Trophoblast cell (in vitro differentiated cells and primary cell): ENCODE measurements around the gene FUBP3.

Experiments
- DNase-seq, 2 donors: peaks; one replicate each; pipeline ENCODE4 v3.0.0-alpha.2; 2016
- H2AFZ ChIP-seq: 2 replicates; pipeline ENCODE4 v1.6.1; 2013; ENCODE audit warnings: low read length, moderate library complexity, mild to moderate bottlenecking; ENCODE audit not compliant: insufficient read depth, poor library complexity
- H2AK5ac ChIP-seq: 2 replicates; pipeline ENCODE4 v1.6.1; 2013; ENCODE audit warnings: mild to moderate bottlenecking, low read length
- H2BK120ac ChIP-seq: 2 replicates; pipeline ENCODE4 v1.6.1; 2013; ENCODE audit warnings: low read length, mild to moderate bottlenecking, moderate library complexity; ENCODE audit not compliant: insufficient read depth, poor library complexity
- H2BK12ac ChIP-seq: 2 replicates; pipeline ENCODE4 v1.6.1; 2013; ENCODE audit warnings: mild to moderate bottlenecking, low read length, moderate library complexity
- H2BK5ac ChIP-seq: 2 replicates; pipeline ENCODE4 v1.6.1; 2013; ENCODE audit warnings: low read length, low read depth, moderate library complexity, mild to moderate bottlenecking; ENCODE audit not compliant: poor library complexity
- H3K14ac ChIP-seq: 2 replicates; pipeline ENCODE4 v1.6.1; 2013; ENCODE audit warnings: mild to moderate bottlenecking, low read length
- H3K18ac ChIP-seq: 2 replicates; pipeline ENCODE4 v1.6.1; 2013; ENCODE audit warnings: mild to moderate bottlenecking, low read length
- H3K23ac ChIP-seq: 2 replicates; pipeline ENCODE4 v1.6.1; 2013; ENCODE audit warnings: low read length
- H3K27ac ChIP-seq: 2 replicates; pipeline ENCODE4 v1.5.1; 2013; ENCODE audit warnings: low read depth, mild to moderate bottlenecking, inconsistent platforms, low read length, moderate library complexity
- H3K27me3 ChIP-seq: 2 replicates; pipeline ENCODE4 v1.6.1; 2013; ENCODE audit warnings: inconsistent platforms, mild to moderate bottlenecking, low read length, moderate library complexity; ENCODE audit not compliant: insufficient read depth
- H3K36me3 ChIP-seq, 2 experiments: 1 replicate in 1 of 2; 2 replicates in 1 of 2; pipeline ENCODE4 v1.6.1; 2013; ENCODE audit warnings: low read length in 2 of 2, mild to moderate bottlenecking in 2 of 2, moderate library complexity in 1 of 2; ENCODE audit not compliant: insufficient read depth in 2 of 2, control insufficient read depth in 1 of 2
- H3K4ac ChIP-seq: 2 replicates; pipeline ENCODE4 v1.6.1; 2013; ENCODE audit warnings: low read depth, mild to moderate bottlenecking, low read length, moderate library complexity
- H3K4me1 ChIP-seq, 2 experiments: 1 replicate in 1 of 2; 2 replicates in 1 of 2; pipeline ENCODE4 v1.6.1; 2013; ENCODE audit warnings: low read length in 2 of 2, mild to moderate bottlenecking in 2 of 2, moderate library complexity in 1 of 2; ENCODE audit not compliant: insufficient read depth in 2 of 2, control insufficient read depth in 1 of 2
- H3K4me2 ChIP-seq: 2 replicates; pipeline ENCODE4 v1.6.1; 2013; ENCODE audit warnings: inconsistent platforms, mild to moderate bottlenecking, low read length, moderate library complexity
- H3K4me3 ChIP-seq: 2 replicates; pipeline ENCODE4 v1.5.1; 2013; ENCODE audit warnings: mild to moderate bottlenecking, low read depth, low read length, inconsistent platforms
- H3K79me1 ChIP-seq: one replicate; pipeline ENCODE4 v1.6.1; 2013; ENCODE audit warnings: low read length
- H3K79me2 ChIP-seq: 2 replicates; pipeline ENCODE4 v1.6.1; 2013; ENCODE audit warnings: low read length, mild to moderate bottlenecking; ENCODE audit not compliant: control insufficient read depth, insufficient read depth, poor library complexity
- H3K9ac ChIP-seq: 2 replicates; pipeline ENCODE4 v1.6.1; 2013; ENCODE audit warnings: mild to moderate bottlenecking, low read length
- H3K9me3 ChIP-seq: 2 replicates; pipeline ENCODE4 v1.6.1; 2013; ENCODE audit warnings: low read depth, mild to moderate bottlenecking, control low read depth, inconsistent platforms, low read length; ENCODE audit not compliant: insufficient read depth
- H4K12ac ChIP-seq: 2 replicates; pipeline ENCODE4 v1.6.1; 2013; ENCODE audit warnings: low read depth, mild to moderate bottlenecking, low read length, moderate library complexity
- H4K8ac ChIP-seq: 2 replicates; pipeline ENCODE4 v1.6.1; 2013; ENCODE audit warnings: low read depth, mild to moderate bottlenecking, low read length, moderate library complexity
- H4K91ac ChIP-seq: one replicate; pipeline ENCODE4 v1.6.1; 2013; ENCODE audit warnings: low read depth, mild to moderate bottlenecking, low read length, moderate library complexity
- WGBS: extraction: QIAGEN DNeasy Blood & Tissue Kit; methylation state at CpG from one replicate; pipeline ENCODE4 v1.1.7; 2013; ENCODE audit warnings: missing lambda C conversion rate; ENCODE audit not compliant: insufficient read length, insufficient coverage; ENCODE audit errors: extremely low coverage; 5-methylcytosine and 5-hydroxymethylcytosine counted together

FUBP3 gene

GRCh38 chr9:130632081-130632710 lies 52.8 kb downstream of the FUBP3 start:
- Histone ChIP-seq H3K79me1 (no peaks in the 10 kb centered on the region), H3K36me3 (peaks cover 87 to 91% of the 10 kb centered on the region in 2 experiments), H3K23ac (no peak overlapping the region), H4K8ac (no peak overlapping the region), H3K27ac (no peak overlapping the region), H2AFZ (no peak overlapping the region), H2BK12ac (no peak overlapping the region), H3K14ac (no peak overlapping the region), H4K91ac (no peak overlapping the region), H3K4me2 (no peak overlapping the region), H3K4me3 (no peak overlapping the region), H2AK5ac (no peak overlapping the region), H3K27me3 (no peaks in the 10 kb centered on the region), H3K9ac (no peak overlapping the region), H2BK120ac (no peak overlapping the region), H3K4me1 (no peaks in the 10 kb centered on the region), H3K79me2 (no peaks in the 10 kb centered on the region), H3K9me3 (no peaks in the 10 kb centered on the region), H3K18ac (no peak overlapping the region), H4K12ac (no peak overlapping the region), H3K4ac (no peak overlapping the region), H2BK5ac (no peak overlapping the region)
- no CpG with 5 or more reads among the region's 13 CpGs for WGBS
- no peak for DNase-seq

- no CpG with 5 or more reads among the region's 7 CpGs for WGBS
Measured at GRCh38 chr9:130632841-130633240, 53.5 kb downstream of the FUBP3 start.

GRCh38 chr9:130633336-130634190 lies 54.2 kb downstream of the FUBP3 start:
- no peak overlapping the region for H3K14ac ChIP-seq
- no peak overlapping the region for H3K4me2 ChIP-seq
- peaks cover 81 to 83% of the 10 kb centered on the region in 2 experiments for H3K36me3 ChIP-seq
- no peak for DNase-seq
- peaks cover 3% of the 10 kb centered on the region for H3K9me3 ChIP-seq
- no peaks in the 10 kb centered on the region for H3K27me3 ChIP-seq
- no CpG with 5 or more reads among the region's 25 CpGs for WGBS
- no peak overlapping the region for H3K23ac ChIP-seq
- no peak overlapping the region for H4K8ac ChIP-seq
- H2AK5ac ChIP-seq: no peak overlapping the region
- no peak overlapping the region for H3K4ac ChIP-seq
- H3K79me2 ChIP-seq: no peaks in the 10 kb centered on the region
- H2BK120ac ChIP-seq: no peak overlapping the region
- H3K4me3 ChIP-seq: no peak overlapping the region
- no peaks in the 10 kb centered on the region for H3K79me1 ChIP-seq
- no peak overlapping the region for H2BK5ac ChIP-seq
- no peak overlapping the region for H2AFZ ChIP-seq
- H4K12ac ChIP-seq: no peak overlapping the region
- H3K9ac ChIP-seq: no peak overlapping the region
- no peak overlapping the region for H3K18ac ChIP-seq
- H3K27ac ChIP-seq: no peak overlapping the region
- H2BK12ac ChIP-seq: no peak overlapping the region
- no peaks in the 10 kb centered on the region for H3K4me1 ChIP-seq
- no peak overlapping the region for H4K91ac ChIP-seq

More at GRCh38 chr9:130632841-130633240, 53.5 kb downstream of the FUBP3 start:
- H3K9me3 ChIP-seq: no peaks in the 10 kb centered on the region
- H2AK5ac ChIP-seq: no peak overlapping the region
- no peak overlapping the region for H3K9ac ChIP-seq
- DNase-seq: no peak
- no peak overlapping the region for H3K23ac ChIP-seq
- H4K12ac ChIP-seq: no peak overlapping the region
- no peak overlapping the region for H3K18ac ChIP-seq
- H3K79me1 ChIP-seq: no peaks in the 10 kb centered on the region
- H3K36me3 ChIP-seq: peaks cover 81 to 85% of the 10 kb centered on the region in 2 experiments
- H3K4me3 ChIP-seq: no peak overlapping the region
- H3K27ac ChIP-seq: no peak overlapping the region
- no peak overlapping the region for H3K4me2 ChIP-seq
- no peaks in the 10 kb centered on the region for H3K4me1 ChIP-seq
- no peak overlapping the region for H4K91ac ChIP-seq
- H3K14ac ChIP-seq: no peak overlapping the region
- H3K79me2 ChIP-seq: no peaks in the 10 kb centered on the region
- H4K8ac ChIP-seq: no peak overlapping the region
- H2BK5ac ChIP-seq: no peak overlapping the region
- H2AFZ ChIP-seq: no peak overlapping the region
- H3K4ac ChIP-seq: no peak overlapping the region
- no peaks in the 10 kb centered on the region for H3K27me3 ChIP-seq
- H2BK120ac ChIP-seq: no peak overlapping the region
- H2BK12ac ChIP-seq: no peak overlapping the region

- Histone ChIP-seq H3K9me3 (peaks cover 4% of the 10 kb centered on the region), H3K23ac (no peak overlapping the region), H3K9ac (no peak overlapping the region), H2BK120ac (no peak overlapping the region), H3K14ac (no peak overlapping the region), H3K27ac (no peak overlapping the region), H3K79me1 (no peaks in the 10 kb centered on the region), H3K18ac (no peak overlapping the region), H2BK5ac (no peak overlapping the region), H3K36me3 (peaks cover 79 to 82% of the 10 kb centered on the region in 2 experiments), H3K27me3 (no peaks in the 10 kb centered on the region), H3K79me2 (no peaks in the 10 kb centered on the region), H2AFZ (no peak overlapping the region), H4K12ac (no peak overlapping the region), H4K91ac (no peak overlapping the region), H3K4ac (no peak overlapping the region), H3K4me1 (no peaks in the 10 kb centered on the region), H3K4me3 (no peak overlapping the region), H4K8ac (no peak overlapping the region), H2AK5ac (no peak overlapping the region), H2BK12ac (no peak overlapping the region), H3K4me2 (no peak overlapping the region)
- no CpG with 5 or more reads among the region's 14 CpGs for WGBS
- DNase-seq: no peak
Measured at GRCh38 chr9:130634191-130634768, 54.9 kb downstream of the FUBP3 start.
